Aorta (tissue), 5 donors: ENCODE measurements around the gene MAST4. TPM values are rescaled to one million over a fixed set of nuclear protein-coding genes. Genes with fewer than 3 reads are reported as not detected.

Experiments used
- ATAC-seq: fragments of 200-7000 bp; cut with Tn5 transposase; one replicate; pipeline ENCODE4 v1.9.1; 2022; ENCODE audit warnings: moderate library complexity; ENCODE audit not compliant: low FRiP score
- DNase-seq, 2 donors: peaks; one replicate each; pipeline ENCODE4 v3.0.0-alpha.2; 2020
- H3K27ac ChIP-seq, 2 donors: one replicate each; pipeline ENCODE4 v1.5.1; 2013; ENCODE audit warnings: low read length in 2 of 2, mild to moderate bottlenecking in 2 of 2, moderate library complexity in 2 of 2, control low read depth in 1 of 2, inconsistent platforms in 1 of 2, low read depth in 1 of 2
- H3K27me3 ChIP-seq, 2 donors: one replicate each; pipeline ENCODE4 v1.6.1; 2013; ENCODE audit warnings: control low read depth in 1 of 2, low read length in 1 of 2, mild to moderate bottlenecking in 1 of 2, moderate library complexity in 1 of 2; ENCODE audit not compliant: insufficient read depth in 2 of 2, control insufficient read depth in 1 of 2
- H3K36me3 ChIP-seq, 2 donors: one replicate each; pipeline ENCODE4 v1.6.1; 2013; ENCODE audit warnings: control low read depth in 1 of 2, low read length in 1 of 2, mild to moderate bottlenecking in 1 of 2; ENCODE audit not compliant: insufficient read depth in 2 of 2, control insufficient read depth in 1 of 2
- H3K4me1 ChIP-seq, 2 donors: one replicate each; pipeline ENCODE4 v1.6.1; 2013; ENCODE audit warnings: low read length in 2 of 2, control low read depth in 1 of 2, mild to moderate bottlenecking in 1 of 2, moderate library complexity in 1 of 2; ENCODE audit not compliant: insufficient read depth in 2 of 2, control insufficient read depth in 1 of 2
- H3K4me3 ChIP-seq, 2 donors: one replicate each; pipeline ENCODE4 v1.5.1; 2013; ENCODE audit warnings: low read length in 2 of 2, control low read depth in 1 of 2, mild to moderate bottlenecking in 1 of 2
- H3K9me3 ChIP-seq: one replicate; pipeline ENCODE4 v1.6.1; 2013; ENCODE audit warnings: mild to moderate bottlenecking, low read length; ENCODE audit not compliant: control insufficient read depth
- WGBS, 2 donors: extraction: QIAGEN DNeasy Blood & Tissue Kit; methylation state at CpG; one replicate each; pipeline ENCODE4 v1.1.7; 2013; 5-methylcytosine and 5-hydroxymethylcytosine counted together
- intact Hi-C, 2 donors: fragments of 100-400 bp; cut with DNase I; formaldehyde crosslinking; loops; one replicate each; pipeline versions ENCODE4 v1.14.2 to v1.15.0; 2022
- polyA plus RNA-seq, 2 donors: library from polyadenylated mRNA; stranded (reverse); fragments of 200-250 nt; gene quantifications; one replicate each; pipeline ENCODE4 v1.2.3, GENCODE V29; 2013
- total RNA-seq, 2 donors: library from RNA; stranded (reverse); fragmentation: NEBNext Ultra II Directional; extraction: Animal tissue kit (Norgen Biotek cat#: 25700); gene quantifications; one replicate each; pipeline ENCODE4 v1.2.1, GENCODE V29; 2021
- donor health status: healthy with polysubstance abuse.
- donor health status: Bipolar disorder and iron deficiency.
- donor health status: DM: no; HTN: no; CAD: no.
- donor health status: DM: no; HTN: no; CAD: no.
- donor health status: DM: yes; HTN: yes; CAD: no.

MAST4 gene
- total and polyA plus RNA-seq, 4 donors: 2.4 to 66.5 (median 24.9) TPM

DNA sequence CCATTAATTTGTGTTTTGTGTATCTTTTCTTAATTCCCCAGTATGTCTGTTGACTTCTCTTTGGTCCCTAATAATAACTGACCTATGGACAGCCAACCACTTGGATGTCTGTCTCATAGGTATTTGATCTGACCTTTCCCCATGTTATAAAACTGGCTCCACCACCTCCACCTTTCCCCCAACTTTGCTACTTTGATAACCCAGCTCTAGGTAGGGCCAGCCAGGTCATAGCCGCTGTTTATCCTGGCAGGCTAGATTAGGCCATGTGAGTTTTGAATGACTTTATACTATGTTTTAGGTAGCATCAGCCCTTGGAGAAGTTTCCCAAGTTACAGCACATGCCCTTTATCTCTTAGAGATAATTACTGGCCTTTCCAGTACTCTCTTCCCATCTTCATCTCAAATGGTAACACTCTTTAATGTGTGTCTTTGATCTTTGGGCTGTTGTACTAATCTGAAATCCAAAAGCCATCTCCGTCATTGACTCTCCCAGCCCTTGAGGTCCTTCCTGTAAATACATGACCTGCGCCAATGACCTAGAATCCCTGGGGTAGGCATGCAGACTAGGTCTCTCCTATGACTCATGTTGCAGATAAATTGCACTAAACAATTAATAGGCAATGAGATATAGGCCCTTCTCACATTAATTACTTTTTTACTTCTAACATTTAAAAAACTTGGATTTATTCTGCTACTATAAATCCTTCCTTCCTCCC, 447.8 kb downstream of the MAST4 start:
- Histone ChIP-seq H3K4me1 (peaks cover 4 to 10% of the 10 kb centered on the region in 2 donors), H3K4me3 (no peak overlapping the region), H3K36me3 (no peaks in the 10 kb centered on the region), H3K27me3 (no peaks in the 10 kb centered on the region), H3K27ac (no peak overlapping the region), H3K9me3 (no peaks in the 10 kb centered on the region)
- WGBS, 2 donors: 94 to 97% methylated on average over 3 of the region's 3 CpGs
- no peak for DNase-seq
- intact Hi-C loops: no loop called here
- ATAC-seq: no peak

DNA sequence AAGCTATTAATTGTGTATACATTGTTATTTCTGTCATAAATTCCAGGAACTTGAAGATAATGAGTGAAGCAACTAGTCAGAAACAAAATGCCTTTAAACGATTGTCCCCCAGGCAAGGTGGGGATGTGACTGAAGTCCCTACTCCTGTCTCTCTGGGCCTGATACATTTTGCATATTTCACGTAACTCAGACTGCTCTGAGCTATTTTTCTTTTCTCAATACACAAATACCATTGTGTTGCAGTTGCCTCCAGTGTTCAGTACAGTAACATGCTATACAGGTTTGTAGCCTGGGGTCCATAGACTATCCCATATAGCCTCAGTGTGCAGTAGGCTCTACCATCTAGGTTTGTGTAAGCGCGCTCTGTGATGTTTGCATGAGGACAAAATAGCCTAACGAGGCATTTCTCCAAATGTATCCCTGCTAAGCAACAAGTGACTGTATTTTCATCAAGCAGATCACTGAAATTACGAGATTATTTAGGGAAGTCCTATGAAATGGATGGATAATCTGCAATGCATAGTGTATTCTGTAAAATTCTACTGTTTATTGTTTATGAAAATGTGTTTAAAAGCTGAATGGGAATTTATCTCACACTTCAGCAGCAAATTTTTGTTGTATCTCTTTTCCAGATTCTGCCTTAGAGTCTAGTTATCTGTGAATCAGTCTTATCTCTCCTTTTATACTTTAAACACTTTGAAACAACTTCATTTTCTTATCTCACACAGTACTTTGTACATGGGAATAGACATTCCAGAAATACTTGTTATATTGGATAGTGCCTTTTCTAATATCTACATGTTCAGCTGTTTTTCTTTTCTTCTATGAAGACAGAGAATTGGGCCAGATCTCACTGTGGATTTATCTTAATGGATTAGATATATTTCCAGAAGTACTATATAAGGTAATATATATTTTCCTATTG, 449.9 kb downstream of the MAST4 start:
- DNase-seq: no peak
- H3K4me1 ChIP-seq: peaks cover 0 to 10% of the 10 kb centered on the region in 2 donors
- no peaks in the 10 kb centered on the region for H3K27me3 ChIP-seq
- peaks cover 0 to 5% of the 10 kb centered on the region in 2 donors for H3K36me3 ChIP-seq
- ATAC-seq: no peak
- WGBS, 2 donors: 74 to 82% methylated on average over 6 of the region's 6 CpGs
- H3K9me3 ChIP-seq: no peaks in the 10 kb centered on the region
- H3K27ac ChIP-seq: no peak overlapping the region
- no peak overlapping the region for H3K4me3 ChIP-seq
- intact Hi-C loops: no loop called here

DNA sequence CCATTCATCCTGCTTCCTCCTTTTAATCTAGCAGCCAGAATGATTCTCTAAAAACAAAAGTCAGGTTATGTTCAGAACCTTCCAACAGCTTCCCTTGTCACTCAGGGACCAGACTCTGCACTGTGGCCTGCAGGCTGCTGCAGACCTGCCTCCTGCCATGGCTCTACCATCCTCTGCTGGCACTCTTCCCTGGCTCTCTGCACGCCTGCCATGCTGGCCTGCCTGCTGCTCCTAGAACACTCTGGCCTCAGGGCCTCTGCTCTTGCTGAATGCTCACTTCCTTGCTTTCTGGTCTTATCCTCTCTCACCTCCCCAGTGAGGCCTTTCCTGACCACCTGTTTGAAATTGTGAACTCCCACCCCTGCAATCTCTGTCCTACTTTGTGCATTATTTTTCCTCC, 451.0 kb downstream of the MAST4 start:
- WGBS, 2 donors: 14 to 16% methylated on average over 1 of the region's 1 CpG
- no peak for ATAC-seq
- no peak overlapping the region for H3K4me3 ChIP-seq
- peaks cover 0 to 10% of the 10 kb centered on the region in 2 donors for H3K4me1 ChIP-seq
- peak in 1 of 2 donors; percentile 43 for DNase-seq
- H3K27me3 ChIP-seq: no peaks in the 10 kb centered on the region
- no peaks in the 10 kb centered on the region for H3K9me3 ChIP-seq
- peaks cover 0 to 5% of the 10 kb centered on the region in 2 donors for H3K36me3 ChIP-seq
- intact Hi-C loops: no loop called here
- H3K27ac ChIP-seq: no peak overlapping the region

DNA sequence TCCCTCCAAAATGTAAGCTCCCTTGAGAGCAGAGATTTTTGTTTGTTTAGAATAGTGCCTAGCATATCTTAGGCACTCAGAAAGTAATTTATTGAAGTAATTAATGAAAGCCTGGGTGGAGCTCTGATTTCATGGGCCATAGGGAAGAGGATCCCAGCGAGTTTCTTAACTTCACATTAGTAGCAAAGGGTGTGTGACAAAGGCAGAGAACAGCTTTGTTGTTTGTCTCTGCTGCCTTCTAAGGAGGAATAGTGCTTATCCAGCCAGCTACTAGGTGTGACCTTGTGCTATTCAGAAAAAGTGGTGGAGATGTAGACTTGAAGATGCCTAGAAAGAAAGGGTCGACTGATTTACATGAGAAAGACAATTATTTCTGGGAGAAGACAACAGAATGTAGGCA, 451.4 kb downstream of the MAST4 start:
- peaks cover 0 to 8% of the 10 kb centered on the region in 2 donors for H3K4me1 ChIP-seq
- H3K27ac ChIP-seq: no peak overlapping the region
- H3K27me3 ChIP-seq: no peaks in the 10 kb centered on the region

DNA sequence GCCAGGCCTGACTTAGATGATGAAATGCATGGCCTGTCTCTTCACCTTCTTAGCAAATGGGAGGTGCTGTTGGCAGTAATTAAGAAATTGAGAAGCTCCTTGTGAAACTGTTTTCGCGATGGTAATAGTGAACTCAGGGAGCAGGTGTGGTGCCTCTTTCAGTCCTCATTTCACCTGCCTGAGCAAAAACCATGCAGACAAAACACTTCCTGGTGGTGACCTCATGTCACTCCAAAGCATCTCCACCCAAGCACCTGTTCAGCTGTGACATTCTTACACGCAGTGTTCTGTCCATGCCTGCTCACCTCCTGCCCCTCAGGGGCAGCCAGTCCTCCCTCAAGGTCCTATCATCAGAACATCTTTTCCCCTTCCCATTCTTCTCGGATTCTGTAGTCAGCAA, 453.9 kb downstream of the MAST4 start:
- ATAC-seq (no peak), DNase-seq (no peak)
- no peak overlapping the region for H3K4me3 ChIP-seq
- H3K27ac ChIP-seq: no peak overlapping the region
- no peaks in the 10 kb centered on the region for H3K9me3 ChIP-seq
- H3K4me1 ChIP-seq: peaks cover 0 to 4% of the 10 kb centered on the region in 2 donors
- intact Hi-C loops: no loop called here
- no peaks in the 10 kb centered on the region for H3K27me3 ChIP-seq
- H3K36me3 ChIP-seq: peaks cover 0 to 5% of the 10 kb centered on the region in 2 donors
- 93 to 99% methylated on average over 4 of the region's 4 CpGs for WGBS, 2 donors

More for the DNA sequence above, 451.4 kb downstream of the MAST4 start:
- ATAC-seq (no peak), DNase-seq (no peak)
- no peaks in the 10 kb centered on the region for H3K9me3 ChIP-seq
- intact Hi-C loops: no loop called here
- no peak overlapping the region for H3K4me3 ChIP-seq
- peaks cover 0 to 5% of the 10 kb centered on the region in 2 donors for H3K36me3 ChIP-seq
- WGBS, 2 donors: 67 to 76% methylated on average over 2 of the region's 2 CpGs

DNA sequence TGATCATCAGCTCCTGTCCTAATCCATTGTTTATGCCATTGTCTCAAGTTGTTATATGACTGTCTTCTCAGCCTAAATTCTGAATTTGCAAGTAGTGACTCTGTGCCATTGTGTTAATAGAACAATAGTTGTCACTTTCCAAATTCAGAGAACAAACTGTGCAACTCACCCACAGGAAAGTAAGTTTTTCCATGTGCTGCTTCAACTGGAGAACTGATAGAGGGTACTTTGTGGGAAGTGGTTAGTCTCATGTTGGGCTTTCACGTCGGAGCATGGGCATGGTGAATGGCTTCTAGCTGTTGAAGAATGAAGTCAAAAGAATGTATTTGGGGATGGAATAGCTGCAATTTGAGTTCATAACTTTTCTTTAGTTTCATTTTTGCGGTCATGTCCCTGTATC, 454.4 kb downstream of the MAST4 start:
- Histone ChIP-seq H3K4me3 (no peak overlapping the region), H3K36me3 (peaks cover 0 to 5% of the 10 kb centered on the region in 2 donors), H3K9me3 (no peaks in the 10 kb centered on the region), H3K4me1 (peaks cover 0 to 4% of the 10 kb centered on the region in 2 donors), H3K27me3 (no peaks in the 10 kb centered on the region), H3K27ac (no peak overlapping the region)
- DNase-seq: no peak
- intact Hi-C loops: no loop called here
- WGBS, 2 donors: 73 to 76% methylated on average over 3 of the region's 3 CpGs
- no peak for ATAC-seq

DNA sequence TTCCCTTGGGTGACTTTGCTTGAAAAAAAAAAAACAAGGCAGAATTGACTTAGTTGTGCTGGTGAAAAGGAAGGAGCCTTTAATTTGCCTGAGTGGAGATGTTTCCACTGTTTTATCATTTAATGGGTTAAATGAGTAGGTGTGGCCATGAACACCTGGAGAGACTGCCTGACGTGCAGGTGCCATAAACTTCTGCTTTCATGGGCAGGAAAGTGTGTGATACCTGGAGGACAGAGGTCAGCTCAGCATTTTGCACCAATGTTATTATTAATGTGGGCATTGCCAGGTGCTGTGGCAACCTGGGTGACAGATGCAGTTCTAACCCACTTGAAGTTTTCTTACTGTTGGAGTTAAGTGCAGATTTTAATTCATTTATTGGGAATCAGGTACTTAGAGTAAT, 455.0 kb downstream of the MAST4 start:
- H3K4me1 ChIP-seq: peaks cover 0 to 4% of the 10 kb centered on the region in 2 donors
- no peaks in the 10 kb centered on the region for H3K27me3 ChIP-seq
- H3K4me3 ChIP-seq: no peak overlapping the region
- intact Hi-C loops: no loop called here
- no peaks in the 10 kb centered on the region for H3K9me3 ChIP-seq
- H3K36me3 ChIP-seq: peaks cover 0 to 5% of the 10 kb centered on the region in 2 donors
- H3K27ac ChIP-seq: no peak overlapping the region
- ATAC-seq (no peak), DNase-seq (no peak)
- WGBS, 2 donors: 76 to 82% methylated on average over 1 of the region's 1 CpG

DNA sequence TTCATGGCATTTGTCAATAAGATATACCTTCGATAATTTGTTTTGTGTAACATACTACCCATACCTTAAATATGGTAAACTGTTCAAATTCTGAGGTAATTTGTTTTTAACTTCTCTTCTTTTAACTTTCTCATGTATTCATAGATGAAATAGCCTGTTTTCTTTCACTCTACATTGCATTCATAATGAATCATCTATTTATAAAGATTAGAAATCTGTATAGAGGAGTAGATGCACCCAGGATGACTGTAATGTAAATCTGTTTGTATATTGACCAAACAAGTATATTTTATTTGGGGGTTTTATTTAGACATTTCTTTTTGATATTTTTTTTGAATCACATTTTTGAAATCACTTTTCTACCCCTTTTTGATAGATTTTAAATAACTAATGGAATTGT, 455.8 kb downstream of the MAST4 start:
- Histone ChIP-seq H3K4me3 (no peak overlapping the region), H3K27ac (no peak overlapping the region), H3K36me3 (peaks cover 0 to 5% of the 10 kb centered on the region in 2 donors), H3K4me1 (peaks cover 0 to 4% of the 10 kb centered on the region in 2 donors), H3K27me3 (no peaks in the 10 kb centered on the region), H3K9me3 (no peaks in the 10 kb centered on the region)
- ATAC-seq (no peak), DNase-seq (no peak)
- WGBS, 2 donors: 41 to 59% methylated on average over 1 of the region's 1 CpG
- intact Hi-C loops: no loop called here
